GM19193 (cell line): ENCODE measurements around the gene DLG2.

Experiments
- POLR2A ChIP-seq: IDR thresholded peaks from 4 replicates; pipeline ENCODE4 v1.6.1; 2011; ENCODE audit not compliant: insufficient read depth, insufficient read length; ENCODE audit errors: extremely low read depth

Gene DLG2

GRCh38 chr11:85238906-85239305 lies 388.2 kb downstream of the DLG2 start:
- no peak for TF ChIP-seq POLR2A

- no peak for TF ChIP-seq POLR2A
Measured at GRCh38 chr11:85236211-85236610, 390.9 kb downstream of the DLG2 start.

GRCh38 chr11:85232559-85232958 lies 394.6 kb downstream of the DLG2 start:
- no peak for TF ChIP-seq POLR2A

GRCh38 chr11:85231588-85231987 lies 395.6 kb downstream of the DLG2 start:
- no peak for TF ChIP-seq POLR2A

- no peak for TF ChIP-seq POLR2A
Measured at GRCh38 chr11:85196968-85197367, 430.2 kb downstream of the DLG2 start.

GRCh38 chr11:85195934-85196333 lies 431.2 kb downstream of the DLG2 start:
- no peak for TF ChIP-seq POLR2A

- TF ChIP-seq POLR2A, result no peak
Measured at GRCh38 chr11:85187992-85188391, 439.2 kb downstream of the DLG2 start.

DNA sequence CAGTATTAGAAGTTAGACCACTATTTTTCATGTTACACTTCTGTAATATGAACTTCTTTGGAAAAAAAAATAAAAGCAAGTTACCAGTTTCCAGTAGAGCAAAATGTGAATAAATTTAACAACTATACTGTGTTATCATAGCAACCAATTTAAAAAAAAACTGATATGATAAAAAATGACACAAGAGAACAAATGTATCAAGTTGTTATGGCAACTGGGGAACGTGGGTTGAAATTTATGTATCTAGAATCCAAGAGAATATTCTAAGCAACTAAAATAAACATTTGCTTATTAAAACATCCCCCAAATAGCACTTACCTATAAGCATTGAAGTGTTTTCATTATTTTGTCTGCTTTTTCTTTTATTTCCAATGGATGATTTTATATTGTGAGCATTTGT lies 442.4 kb downstream of the DLG2 start:
- no peak for TF ChIP-seq POLR2A

DNA sequence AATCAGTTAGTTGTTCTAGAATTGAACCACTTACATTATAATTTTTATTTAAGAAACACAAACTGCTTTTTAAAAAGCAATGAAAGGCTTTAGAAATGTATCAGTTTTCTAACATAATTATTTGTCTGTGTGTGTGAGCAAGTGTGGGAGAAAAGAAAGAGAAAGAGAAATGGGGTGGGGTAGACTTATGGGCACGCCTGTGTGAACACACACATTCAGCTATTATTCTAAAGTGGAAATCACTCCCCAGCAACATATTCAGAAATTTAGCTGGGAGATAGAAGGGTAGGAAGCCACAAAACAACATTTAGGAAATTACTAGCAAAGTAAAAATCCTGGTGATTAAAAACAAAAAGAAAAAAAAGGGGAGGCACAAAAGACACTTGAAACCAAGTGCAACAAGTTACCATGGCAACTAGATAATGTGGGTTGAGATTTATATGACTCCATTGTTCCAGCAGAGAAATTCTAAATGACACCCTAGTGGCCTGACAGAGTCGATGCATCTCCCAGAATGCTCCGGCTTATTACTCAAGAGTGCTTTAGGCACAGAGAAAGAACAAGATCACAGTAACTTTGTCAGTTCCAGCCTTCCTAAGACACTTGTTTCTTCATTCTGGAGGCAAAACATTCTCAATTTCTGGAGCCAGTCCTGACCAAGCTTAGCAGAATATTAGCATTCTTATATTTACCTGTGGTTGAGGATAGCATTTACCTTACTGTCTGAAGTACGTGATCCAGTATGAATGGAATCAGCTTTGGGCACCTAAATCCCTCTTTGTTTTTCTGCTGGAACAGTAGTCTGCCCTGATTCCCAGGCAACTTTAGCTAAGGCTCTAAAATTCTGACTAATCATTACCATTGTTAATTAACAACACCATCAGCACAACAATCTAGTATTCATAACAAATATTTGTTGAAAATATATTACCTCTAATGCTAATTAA lies 444.4 kb downstream of the DLG2 start:
- no peak for TF ChIP-seq POLR2A

DNA sequence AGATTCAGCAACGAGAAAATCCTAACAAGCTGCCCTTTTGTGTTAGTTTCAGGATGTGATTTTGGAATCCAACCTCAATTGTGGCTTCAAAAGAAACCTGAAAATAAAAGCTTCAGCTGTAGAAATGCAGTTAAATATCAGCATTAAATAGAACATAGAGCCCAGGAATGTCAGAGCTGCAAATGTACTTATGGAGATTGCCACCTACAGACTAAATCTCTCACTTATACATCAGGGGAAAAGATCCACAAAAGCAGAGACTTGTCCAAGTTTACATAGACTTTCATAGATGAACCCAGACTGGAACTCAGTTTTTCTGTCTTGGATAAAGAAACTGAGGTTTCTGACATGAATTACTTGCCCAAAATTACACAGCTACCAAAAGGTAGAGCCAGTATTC lies 446.6 kb downstream of the DLG2 start:
- no peak for TF ChIP-seq POLR2A

DNA sequence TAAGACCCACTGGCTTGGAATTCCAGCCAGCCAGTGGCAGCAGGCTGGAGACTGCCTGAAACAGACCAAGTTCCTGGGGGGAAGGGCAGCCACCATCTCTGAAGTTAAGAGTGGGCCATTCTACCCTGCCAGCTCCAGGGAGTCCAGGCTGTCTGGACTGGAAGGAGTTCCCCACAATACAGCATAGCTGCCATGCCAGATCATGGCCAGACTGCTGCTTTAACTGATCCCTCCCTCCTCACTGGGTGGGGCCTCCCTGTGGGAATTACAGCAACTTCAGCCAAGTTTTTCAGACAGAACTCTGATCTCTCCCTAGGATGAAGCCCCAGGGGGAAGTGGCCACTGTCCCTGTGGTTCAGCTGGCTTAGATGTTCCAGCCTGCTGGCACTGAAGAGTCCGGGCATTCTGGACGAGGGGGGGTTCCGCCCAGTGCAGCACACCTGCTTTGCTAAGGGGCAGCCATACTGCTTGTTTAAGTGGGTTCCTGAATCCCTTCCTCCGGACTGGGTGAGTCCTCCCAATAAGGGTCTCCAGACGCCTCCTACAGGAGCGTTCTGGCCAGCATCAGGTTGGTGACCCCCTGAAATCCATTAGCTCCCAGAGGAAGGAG lies 455.4 kb downstream of the DLG2 start:
- TF ChIP-seq POLR2A, result no peak

GRCh38 chr11:85170184-85170583 lies 457.0 kb downstream of the DLG2 start:
- no peak for TF ChIP-seq POLR2A

DNA sequence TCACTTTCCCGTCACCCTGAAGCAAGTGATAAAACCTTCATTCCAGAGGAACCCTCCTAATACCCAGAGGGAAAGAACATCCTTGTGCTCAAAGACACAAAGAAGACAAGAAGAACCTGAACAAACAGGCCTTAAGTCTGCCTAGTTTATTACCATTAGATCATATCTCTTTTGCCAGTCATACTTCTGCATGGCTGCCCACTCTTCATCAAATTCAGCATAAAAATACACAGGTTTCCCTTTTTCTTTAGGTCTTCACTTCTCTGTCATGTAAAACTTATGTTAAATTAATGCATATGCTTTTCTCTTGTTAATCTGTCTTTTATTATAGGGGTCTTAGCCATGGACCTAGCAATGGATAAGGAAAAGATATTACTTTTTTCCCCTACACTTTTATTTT lies 459.7 kb downstream of the DLG2 start:
- TF ChIP-seq POLR2A, result no peak

DNA sequence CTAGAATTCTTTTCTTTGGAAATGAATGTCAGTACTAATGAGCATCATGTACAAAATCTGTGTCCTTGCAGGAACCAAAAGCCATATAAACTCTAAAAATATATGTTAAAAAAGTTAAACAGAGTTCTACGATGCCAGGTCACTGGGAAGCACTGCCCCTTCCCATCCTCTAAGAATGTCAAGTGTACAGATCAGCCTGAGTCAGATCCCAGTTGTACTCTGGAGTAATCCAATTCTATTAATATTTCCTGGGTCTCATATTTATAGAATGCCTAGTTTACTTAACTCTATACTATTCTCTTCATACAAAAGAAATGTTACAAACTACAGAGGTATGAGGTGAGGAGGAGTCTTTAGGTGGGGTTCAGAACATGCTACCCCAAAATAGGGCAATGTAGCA lies 460.1 kb downstream of the DLG2 start:
- no peak for TF ChIP-seq POLR2A

- no peak for TF ChIP-seq POLR2A
Measured at GRCh38 chr11:85165819-85166218, 461.3 kb downstream of the DLG2 start.

DNA sequence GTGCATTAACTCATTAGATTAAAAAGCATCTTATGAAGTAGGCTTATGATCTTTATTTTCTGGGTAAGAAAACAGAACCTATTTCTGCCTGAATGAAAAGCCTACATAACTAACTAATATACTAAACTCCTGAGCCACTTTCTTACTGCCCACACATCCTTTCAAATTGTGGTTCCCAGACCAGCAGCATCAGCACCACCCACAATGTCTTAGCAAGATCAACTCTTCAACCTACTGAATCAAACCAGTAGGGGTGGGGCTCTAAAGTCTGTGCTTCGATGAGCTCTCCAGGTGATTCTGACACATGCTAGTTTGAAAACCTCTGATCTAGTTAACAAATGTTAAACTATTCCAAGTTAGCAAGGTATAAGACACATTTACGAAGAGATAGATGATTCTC lies 462.4 kb downstream of the DLG2 start:
- TF ChIP-seq POLR2A, result no peak
